Measurements from ENCODE around the gene CAPN13.

CAPN13 gene

DNA sequence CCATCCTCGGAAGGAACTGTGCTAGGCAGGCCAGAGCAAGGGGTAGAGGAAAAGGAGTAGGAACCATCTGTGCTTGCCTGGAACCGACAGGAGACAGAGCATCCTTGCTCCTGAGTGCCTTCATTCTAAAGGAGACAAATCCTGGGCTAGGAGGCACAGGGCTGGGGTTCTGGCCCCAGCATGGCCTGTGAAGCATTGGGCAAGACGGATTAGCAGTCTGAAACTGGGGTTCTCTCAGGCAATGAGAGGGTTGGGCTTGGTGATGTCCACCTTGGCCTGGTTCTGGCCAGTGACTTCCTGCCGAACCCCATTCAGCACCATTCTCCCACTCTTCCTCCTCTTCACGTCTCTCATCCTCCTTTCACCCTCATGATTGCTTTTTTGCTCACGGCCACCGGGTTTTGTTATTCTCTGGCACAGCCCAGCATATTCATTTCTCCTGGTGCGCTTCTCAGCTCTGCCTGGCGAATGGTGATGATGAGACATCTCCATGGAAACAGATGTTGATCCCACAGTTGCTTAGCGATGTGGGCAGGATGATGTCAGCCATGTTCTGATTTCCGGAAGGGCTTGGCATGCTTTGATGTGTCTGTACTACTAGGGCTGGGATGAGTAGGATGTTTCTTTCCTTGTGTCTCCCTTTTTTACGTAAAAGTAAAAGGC is 127.7 kb downstream of the CAPN13 start:
- no peak for TF ChIP-seq CTCF (IDR thresholded peaks at IDR 0.05; ENCODE audit: extremely low read depth, missing control alignments)
- no peak for DNase-seq (ENCODE audit: low spot score)

DNA sequence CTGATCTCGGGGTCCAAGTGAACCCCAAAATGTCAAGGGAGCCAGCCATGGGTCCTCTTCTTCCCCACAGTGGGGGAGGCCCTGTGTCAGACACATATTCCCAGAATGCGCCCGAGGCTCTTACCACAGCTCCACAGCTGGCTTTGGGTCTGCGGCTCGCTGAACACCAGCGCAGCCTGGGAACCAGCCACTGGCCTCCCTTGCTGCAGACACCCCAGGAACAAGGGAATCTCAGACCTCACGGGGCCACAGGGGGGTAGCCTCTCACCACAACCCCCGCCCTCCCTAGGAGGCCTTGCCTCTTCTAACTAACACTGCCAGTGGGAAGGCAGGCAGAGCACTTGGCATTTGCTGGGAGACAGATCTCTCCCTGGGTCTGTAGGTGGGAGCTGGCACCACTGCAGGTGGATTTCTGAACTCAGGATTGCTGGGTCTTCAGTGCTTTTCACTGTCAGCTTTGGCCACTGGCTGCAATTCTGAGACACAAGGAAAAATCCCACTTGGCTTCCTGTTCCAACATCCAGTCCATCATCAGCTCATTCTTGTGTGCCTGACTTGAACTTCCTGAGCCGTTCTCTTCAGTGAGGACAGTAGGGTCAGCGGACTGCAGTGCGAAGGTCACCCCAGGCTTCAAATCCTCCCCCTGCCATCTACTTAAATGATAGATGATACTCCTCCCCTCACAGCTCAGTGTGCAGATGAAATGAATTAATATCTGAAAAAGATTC is 128.7 kb downstream of the CAPN13 start:
- no peak for TF ChIP-seq CTCF (IDR thresholded peaks at IDR 0.05; ENCODE audit: extremely low read depth, missing control alignments)
- no peak for DNase-seq (ENCODE audit: low spot score)

DNA sequence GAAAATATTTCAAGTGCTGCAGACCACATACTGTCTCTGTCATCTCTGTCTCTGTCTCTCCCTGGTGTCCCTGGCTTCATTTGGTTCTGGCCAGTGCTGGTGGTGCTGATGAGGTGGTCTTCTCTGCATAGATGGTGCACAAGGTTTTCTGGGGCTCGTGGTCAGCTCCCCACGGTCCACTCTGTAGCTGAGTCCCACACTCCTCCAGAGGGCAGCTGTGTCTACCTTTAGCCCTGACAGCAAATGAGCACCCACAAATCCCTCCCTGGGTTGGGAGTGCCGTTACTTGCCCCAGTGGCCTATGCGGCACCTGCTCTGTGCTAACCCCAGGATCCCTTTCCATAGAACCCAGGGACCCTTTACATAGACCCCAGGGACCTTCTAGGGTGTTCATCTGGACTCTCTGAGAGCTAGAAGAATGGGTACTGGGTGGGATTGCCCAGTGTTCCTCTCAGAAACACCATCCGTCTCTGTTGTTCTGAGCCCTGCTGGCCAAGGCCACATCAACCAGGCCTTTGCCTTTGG is 129.3 kb downstream of the CAPN13 start:
- DNase-seq (ENCODE audit: low spot score): no peak
- no peak for TF ChIP-seq CTCF (IDR thresholded peaks at IDR 0.05; ENCODE audit: extremely low read depth, missing control alignments)

- no peak for DNase-seq (ENCODE audit: low spot score)
- no peak for TF ChIP-seq CTCF (IDR thresholded peaks at IDR 0.05; ENCODE audit: extremely low read depth, missing control alignments)
These were observed 130.0 kb downstream of the CAPN13 start for GRCh38 chr2:30677231-30677630.

DNA sequence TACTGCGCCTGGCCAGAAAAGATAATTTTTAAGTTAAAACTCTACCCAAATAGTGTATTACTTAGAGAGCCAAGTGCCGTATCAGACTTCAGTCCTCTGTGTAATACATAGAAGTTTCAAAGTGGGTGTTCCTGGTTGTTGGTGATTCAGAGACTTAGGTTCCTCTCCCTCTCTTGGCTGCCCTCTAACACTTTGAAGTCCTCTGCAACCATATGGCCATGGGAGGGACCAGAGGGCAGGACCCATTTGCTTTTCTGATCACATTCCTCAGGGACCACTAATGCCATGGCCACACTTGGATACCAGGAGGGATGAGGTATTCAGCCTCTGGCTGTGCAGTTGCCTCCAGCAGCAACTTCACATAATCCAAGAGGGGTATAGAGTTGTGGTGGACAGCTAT is 131.5 kb downstream of the CAPN13 start:
- TF ChIP-seq CTCF (IDR thresholded peaks at IDR 0.05; ENCODE audit: extremely low read depth, missing control alignments): no peak
- DNase-seq (ENCODE audit: low spot score): no peak

- DNase-seq (ENCODE audit: low spot score): no peak
- TF ChIP-seq CTCF (IDR thresholded peaks at IDR 0.05; ENCODE audit: extremely low read depth, missing control alignments): no peak
These were observed 134.1 kb downstream of the CAPN13 start for GRCh38 chr2:30673127-30673526.

Measured in GM20000 (cell line).